PFSK-1 (cell line): ENCODE measurements around the gene TMEM39A.

Source experiments
- FOXP2 ChIP-seq: optimal IDR thresholded peaks from 2 replicates; pipeline ENCODE3; 2011; ENCODE audit warnings: borderline replicate concordance, control low read depth, inconsistent platforms; ENCODE audit not compliant: insufficient read depth; ENCODE audit errors: extremely low read length, extremely low read depth
- POLR2AphosphoS5 ChIP-seq: IDR thresholded peaks from 2 replicates; pipeline ENCODE4 v1.6.1; 2012; ENCODE audit warnings: low read depth, mild to moderate bottlenecking, control low read depth, low read length, moderate library complexity
- REST ChIP-seq, 2 experiments: IDR thresholded peaks; 2 replicates each; pipeline versions ENCODE4 v1.6.1 to v1.8.0; 2011 to 2012; ENCODE audit warnings: low read depth in 2 of 2, low read length in 2 of 2, control low read depth in 1 of 2, inconsistent platforms in 1 of 2, mild to moderate bottlenecking in 1 of 2, moderate library complexity in 1 of 2; ENCODE audit not compliant: insufficient read depth in 1 of 2
- SIN3A ChIP-seq: IDR thresholded peaks from 2 replicates; pipeline ENCODE4 v1.6.1; 2012; ENCODE audit warnings: mild to moderate bottlenecking, low read length, moderate library complexity, borderline replicate concordance; ENCODE audit not compliant: insufficient read depth
- TAF1 ChIP-seq: IDR thresholded peaks from 2 replicates; pipeline ENCODE4 v1.6.1; 2012; ENCODE audit warnings: low read length, control low read depth, borderline replicate concordance; ENCODE audit not compliant: insufficient read depth

The TMEM39A gene

GRCh38 chr3:119396870-119397269 lies 66.5 kb downstream of the TMEM39A start:
- no peak for TF ChIP-seq SIN3A
- TF ChIP-seq REST (IDR thresholded peaks at IDR 0.05; ENCODE audit: insufficient read depth in 1 of 2, low read depth in 2 of 2, low read length in 2 of 2), result no peak
- TF ChIP-seq FOXP2, result no peak
- no peak for TF ChIP-seq POLR2AphosphoS5
- no peak for TF ChIP-seq TAF1

DNA sequence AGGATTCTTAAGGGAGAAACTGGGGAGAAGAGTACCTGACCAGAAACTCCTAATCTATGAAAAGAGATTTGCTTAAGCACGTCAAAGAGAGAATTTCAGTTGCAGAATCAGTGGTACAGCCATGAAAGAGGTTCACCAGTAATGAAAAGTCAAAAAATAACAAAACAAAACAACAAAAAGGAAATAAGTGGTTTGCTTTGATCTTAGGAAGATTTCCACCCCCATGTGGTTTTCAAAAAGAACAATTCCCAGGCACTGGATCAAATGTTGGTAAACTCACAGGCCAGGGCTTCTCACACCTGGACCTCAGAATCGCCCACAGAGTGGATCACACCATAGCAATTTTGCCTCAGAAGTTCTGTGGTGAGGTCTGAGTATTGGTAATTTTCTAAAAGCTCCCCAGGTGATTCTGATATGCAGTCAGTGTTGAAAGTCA lies 67.5 kb downstream of the TMEM39A start:
- TF ChIP-seq TAF1, result no peak
- no peak for TF ChIP-seq SIN3A
- TF ChIP-seq FOXP2, result no peak
- TF ChIP-seq POLR2AphosphoS5, result no peak
- no peak for TF ChIP-seq REST (IDR thresholded peaks at IDR 0.05; ENCODE audit: insufficient read depth in 1 of 2, low read depth in 2 of 2, low read length in 2 of 2)

- TF ChIP-seq POLR2AphosphoS5 (no peak), TAF1 (no peak), SIN3A (no peak), FOXP2 (no peak), REST (IDR thresholded peaks at IDR 0.05; ENCODE audit: insufficient read depth in 1 of 2, low read depth in 2 of 2, low read length in 2 of 2) (no peak)
These were observed 74.8 kb downstream of the TMEM39A start for GRCh38 chr3:119388577-119388976.

DNA sequence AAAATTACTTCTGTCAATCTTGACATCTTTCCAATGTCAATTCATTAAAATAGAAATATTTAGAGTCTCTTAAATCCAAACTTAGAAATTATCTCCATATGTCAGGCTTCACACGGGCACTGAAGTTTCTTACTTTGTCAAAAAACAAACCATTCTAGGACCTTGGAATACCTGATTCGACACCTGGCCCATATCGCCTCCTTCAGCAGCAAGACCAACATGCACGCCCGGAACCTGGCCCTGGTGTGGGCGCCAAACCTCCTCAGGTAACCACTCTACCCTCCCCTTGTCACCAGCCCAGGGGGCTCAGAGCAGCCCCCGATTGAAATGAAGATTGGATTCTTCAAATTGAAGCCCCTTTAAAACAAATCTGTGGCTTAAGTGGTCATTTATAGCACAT lies 81.3 kb downstream of the TMEM39A start:
- no peak for TF ChIP-seq FOXP2
- no peak for TF ChIP-seq POLR2AphosphoS5

GRCh38 chr3:119380697-119381096 lies 82.7 kb downstream of the TMEM39A start:
- TF ChIP-seq TAF1 (no peak), SIN3A (no peak), FOXP2 (no peak), POLR2AphosphoS5 (no peak), REST (IDR thresholded peaks at IDR 0.05; ENCODE audit: insufficient read depth in 1 of 2, low read depth in 2 of 2, low read length in 2 of 2) (no peak)
